ENCODE data around the gene VPS13A. TPM values are rescaled to one million over a fixed set of nuclear protein-coding genes. Genes with fewer than 3 reads are reported as not detected.

VPS13A gene
- 32.6 and 32.7 TPM in 2 replicates for total RNA-seq (2022)
- Bru-seq, nascent RNA = percentile 73 among the genes with signal in this experiment
- percentile 70 among the genes with signal in this experiment for BruChase-seq, experiment 1, labeled RNA remaining after a 6-hour chase
- BruChase-seq, experiment 2, labeled RNA remaining after a 2-hour chase = percentile 67 among the genes with signal in this experiment
- long read RNA-seq, partial matches to known transcripts = 1 of 1 reads
- long read RNA-seq, other reads (novel, unspliced or antisense) = 0 of 1 reads

DNA sequence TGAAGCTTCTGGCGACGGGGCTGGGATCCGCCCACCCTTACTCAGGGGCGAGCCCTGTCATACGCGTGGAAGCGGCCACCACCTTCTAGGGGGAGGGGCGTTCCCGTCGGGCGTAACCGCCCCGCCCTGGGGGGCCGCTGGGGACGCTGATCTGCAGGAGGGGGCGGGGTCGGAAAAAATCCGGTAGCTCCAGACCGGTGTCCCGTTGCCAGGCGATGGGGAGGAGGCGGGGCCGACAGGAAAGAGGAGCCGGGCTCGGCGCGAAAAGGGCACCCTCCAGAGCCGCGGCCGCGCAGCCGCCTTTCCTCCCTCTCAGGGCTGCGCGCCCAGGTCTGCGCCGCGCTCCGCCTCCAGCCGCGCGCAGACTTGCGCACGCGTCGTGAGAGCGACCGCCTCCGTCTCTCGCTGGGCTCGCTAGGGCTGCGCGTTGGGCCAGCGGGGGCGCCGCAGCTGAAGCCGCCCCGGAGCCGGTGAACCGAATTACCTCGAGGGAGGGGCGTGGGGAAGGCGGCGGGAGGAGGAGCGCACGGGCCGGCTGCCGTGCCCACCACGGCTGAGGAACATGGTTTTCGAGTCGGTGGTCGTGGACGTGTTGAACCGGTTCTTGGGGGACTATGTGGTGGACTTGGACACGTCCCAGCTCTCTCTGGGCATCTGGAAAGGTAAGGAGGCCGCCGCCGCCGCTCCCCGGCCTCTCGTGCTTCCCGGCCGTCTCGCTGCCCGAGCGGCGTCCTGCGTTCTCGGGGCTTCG is at the start of gene VPS13A:
VPS13A (plus strand) TSS at position 392 of the 751 bp plus-strand sequence; CDS start at position 563, 171 bp downstream.
- Mint-ChIP-seq H3K36me3 (ENCODE audit: insufficient read depth, unreplicated experiment) (peaks cover 31% of the 10 kb centered on the region), H3K9me3 (ENCODE audit: low read depth, unreplicated experiment) (no peaks in the 10 kb centered on the region), H3K4me3 (ENCODE audit: low read depth, unreplicated experiment) (peak within 1 kb of the TSS; percentile 77), H3K4me1 (ENCODE audit: low read depth, unreplicated experiment) (peaks cover 11% of the 10 kb centered on the region), H3K27ac (ENCODE audit: unreplicated experiment) (no peak within 1 kb of the TSS), H3K27me3 (ENCODE audit: unreplicated experiment) (no peaks in the 10 kb centered on the region)
- TF ChIP-seq CTCF (IDR thresholded peaks at IDR 0.05; ENCODE audit: unreplicated experiment) = no peak
- intact Hi-C loops (cut with micrococcal nuclease; ENCODE audit: unreplicated experiment) = no loop called here
- DNase-seq = peak; percentile 93
- CTCF ChIA-PET = interaction anchor here (0.7 to 1.2 kb wide), 3 partner anchors 10 to 830 kb away, joined by 3 to 5 read pairs (median 3); no protein-coding TSS in a partner anchor
- no TSS peak for BruUV-seq (replicated peaks)

- intact Hi-C loops (cut with micrococcal nuclease; ENCODE audit: unreplicated experiment) = no loop called here
Observed at GRCh38 chr9:77128125-77128789, 49.1 kb upstream of the VPS13A start.

DNA sequence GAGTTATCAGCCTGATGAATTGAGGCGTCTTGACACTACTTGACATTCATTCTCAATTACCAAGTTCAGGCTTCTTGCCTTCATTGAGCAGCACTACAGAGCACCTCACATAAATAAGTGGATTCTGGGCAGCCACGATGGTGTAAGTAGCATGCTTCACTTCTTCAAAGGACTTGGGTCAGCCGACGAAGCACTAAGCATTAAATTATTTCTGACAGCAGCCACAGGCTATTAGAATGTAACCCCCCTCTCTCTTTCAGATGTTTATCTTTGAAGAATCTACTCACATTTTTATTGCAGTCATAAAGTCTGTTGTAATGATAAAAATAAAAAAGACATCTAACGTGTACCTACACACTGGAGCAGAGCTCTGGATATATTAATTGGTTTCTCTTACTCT is 45.9 kb upstream of the VPS13A start:
- no peak overlapping the region for H3K4me3 Mint-ChIP-seq (ENCODE audit: low read depth, unreplicated experiment)
- H3K36me3 Mint-ChIP-seq (ENCODE audit: insufficient read depth, unreplicated experiment) = no peaks in the 10 kb centered on the region
- intact Hi-C loops (cut with micrococcal nuclease; ENCODE audit: unreplicated experiment) = no loop called here
- peaks cover 39% of the 10 kb centered on the region for H3K27me3 Mint-ChIP-seq (ENCODE audit: unreplicated experiment)
- H3K9me3 Mint-ChIP-seq (ENCODE audit: low read depth, unreplicated experiment) = no peaks in the 10 kb centered on the region
- no TSS peak for BruUV-seq (replicated peaks)
- H3K27ac Mint-ChIP-seq (ENCODE audit: unreplicated experiment) = no peak overlapping the region
- no peak for DNase-seq
- no peaks in the 10 kb centered on the region for H3K4me1 Mint-ChIP-seq (ENCODE audit: low read depth, unreplicated experiment)
- CTCF ChIA-PET = no interaction called here
- no peak for TF ChIP-seq CTCF (IDR thresholded peaks at IDR 0.05; ENCODE audit: unreplicated experiment)

More at GRCh38 chr9:77128125-77128789, 49.1 kb upstream of the VPS13A start:
- H3K9me3 Mint-ChIP-seq (ENCODE audit: low read depth, unreplicated experiment) = no peaks in the 10 kb centered on the region
- no peak overlapping the region for H3K27ac Mint-ChIP-seq (ENCODE audit: unreplicated experiment)
- no peaks in the 10 kb centered on the region for H3K36me3 Mint-ChIP-seq (ENCODE audit: insufficient read depth, unreplicated experiment)
- no peak for DNase-seq
- H3K4me3 Mint-ChIP-seq (ENCODE audit: low read depth, unreplicated experiment) = no peak overlapping the region
- CTCF ChIA-PET = no interaction called here
- BruUV-seq (replicated peaks) = no TSS peak
- no peak for TF ChIP-seq CTCF (IDR thresholded peaks at IDR 0.05; ENCODE audit: unreplicated experiment)
- peaks cover 26% of the 10 kb centered on the region for H3K27me3 Mint-ChIP-seq (ENCODE audit: unreplicated experiment)
- no peaks in the 10 kb centered on the region for H3K4me1 Mint-ChIP-seq (ENCODE audit: low read depth, unreplicated experiment)

GRCh38 chr9:77133011-77133410 is 44.3 kb upstream of the VPS13A start:
- H3K36me3 Mint-ChIP-seq (ENCODE audit: insufficient read depth, unreplicated experiment) = no peaks in the 10 kb centered on the region
- no peak for TF ChIP-seq CTCF (IDR thresholded peaks at IDR 0.05; ENCODE audit: unreplicated experiment)

More at GRCh38 chr9:77133011-77133410, 44.3 kb upstream of the VPS13A start:
- H3K4me3 Mint-ChIP-seq (ENCODE audit: low read depth, unreplicated experiment) = no peak overlapping the region
- BruUV-seq (replicated peaks) = no TSS peak
- CTCF ChIA-PET = no interaction called here
- H3K27ac Mint-ChIP-seq (ENCODE audit: unreplicated experiment) = no peak overlapping the region
- intact Hi-C loops (cut with micrococcal nuclease; ENCODE audit: unreplicated experiment) = no loop called here
- no peaks in the 10 kb centered on the region for H3K4me1 Mint-ChIP-seq (ENCODE audit: low read depth, unreplicated experiment)
- peaks cover 39% of the 10 kb centered on the region for H3K27me3 Mint-ChIP-seq (ENCODE audit: unreplicated experiment)
- H3K9me3 Mint-ChIP-seq (ENCODE audit: low read depth, unreplicated experiment) = no peaks in the 10 kb centered on the region
- no peak for DNase-seq
